ENCODE results near the gene MCOLN1. TPM values are rescaled to one million over a fixed set of nuclear protein-coding genes. Genes with fewer than 3 reads are reported as not detected.

The MCOLN1 gene
- total RNA-seq, 4 donors from 2014 or later = 5.6 to 24.7 (median 8.0) TPM

- Histone ChIP-seq H3K4me1 (no peaks in the 10 kb centered on the region), H3K4me3 (no peak overlapping the region), H3K36me3 (no peaks in the 10 kb centered on the region), H3K27me3 (no peaks in the 10 kb centered on the region), H3K9me3 (no peaks in the 10 kb centered on the region), H3K27ac (no peak overlapping the region)
- intact Hi-C loops (cut with DNase I; ENCODE audit: low total_unique reads) = no loop called here
- TF ChIP-seq CTCF (IDR thresholded peaks at IDR 0.05) (no peak), POLR2A (IDR thresholded peaks at IDR 0.05) (no peak)
- no peak for DNase-seq
Measured at GRCh38 chr19:7478173-7478842, 44.1 kb upstream of the MCOLN1 start.

- intact Hi-C loops (cut with DNase I; ENCODE audit: low total_unique reads) = no loop called here
- Histone ChIP-seq H3K36me3 (no peaks in the 10 kb centered on the region), H3K27ac (no peak overlapping the region), H3K9me3 (no peaks in the 10 kb centered on the region), H3K4me1 (no peaks in the 10 kb centered on the region), H3K4me3 (no peak overlapping the region), H3K27me3 (no peaks in the 10 kb centered on the region)
- TF ChIP-seq POLR2A (IDR thresholded peaks at IDR 0.05) = no peak
- no peak for TF ChIP-seq CTCF (IDR thresholded peaks at IDR 0.05)
- DNase-seq = no peak
Measured at GRCh38 chr19:7478843-7479227, 43.6 kb upstream of the MCOLN1 start.

GRCh38 chr19:7480222-7480969, 42.0 kb upstream of the MCOLN1 start:
- Histone ChIP-seq H3K27ac (no peak overlapping the region), H3K27me3 (no peaks in the 10 kb centered on the region), H3K36me3 (no peaks in the 10 kb centered on the region), H3K4me3 (no peak overlapping the region), H3K9me3 (no peaks in the 10 kb centered on the region), H3K4me1 (no peaks in the 10 kb centered on the region)
- TF ChIP-seq POLR2A (IDR thresholded peaks at IDR 0.05) (no peak), CTCF (IDR thresholded peaks at IDR 0.05) (no peak)
- intact Hi-C loops (cut with DNase I; ENCODE audit: low total_unique reads) = no loop called here
- no peak for DNase-seq

GRCh38 chr19:7480970-7481255, 41.5 kb upstream of the MCOLN1 start:
- Histone ChIP-seq H3K4me3 (no peak overlapping the region), H3K36me3 (no peaks in the 10 kb centered on the region), H3K27ac (no peak overlapping the region), H3K27me3 (no peaks in the 10 kb centered on the region), H3K9me3 (no peaks in the 10 kb centered on the region), H3K4me1 (no peaks in the 10 kb centered on the region)
- TF ChIP-seq POLR2A (IDR thresholded peaks at IDR 0.05) = no peak
- TF ChIP-seq CTCF (IDR thresholded peaks at IDR 0.05) = no peak
- DNase-seq = no peak
- intact Hi-C loops (cut with DNase I; ENCODE audit: low total_unique reads) = no loop called here

- H3K36me3 ChIP-seq = no peaks in the 10 kb centered on the region
- H3K4me1 ChIP-seq = no peaks in the 10 kb centered on the region
- no peak overlapping the region for H3K27ac ChIP-seq
- TF ChIP-seq CTCF (IDR thresholded peaks at IDR 0.05) (no peak), POLR2A (IDR thresholded peaks at IDR 0.05) (no peak)
- H3K9me3 ChIP-seq = no peaks in the 10 kb centered on the region
- H3K27me3 ChIP-seq = no peaks in the 10 kb centered on the region
- no peak for DNase-seq
- no peak overlapping the region for H3K4me3 ChIP-seq
- intact Hi-C loops (cut with DNase I; ENCODE audit: low total_unique reads) = no loop called here
Measured at GRCh38 chr19:7482584-7483439, 39.6 kb upstream of the MCOLN1 start.
